Epidermal melanocyte (primary cell): ENCODE measurements around the gene AGXT.

Experiments used
- DNase-seq: peaks from one replicate; pipeline ENCODE4 v3.0.0; 2011; ENCODE audit warnings: low spot score; ENCODE audit not compliant: insufficient read length

The AGXT gene

DNA sequence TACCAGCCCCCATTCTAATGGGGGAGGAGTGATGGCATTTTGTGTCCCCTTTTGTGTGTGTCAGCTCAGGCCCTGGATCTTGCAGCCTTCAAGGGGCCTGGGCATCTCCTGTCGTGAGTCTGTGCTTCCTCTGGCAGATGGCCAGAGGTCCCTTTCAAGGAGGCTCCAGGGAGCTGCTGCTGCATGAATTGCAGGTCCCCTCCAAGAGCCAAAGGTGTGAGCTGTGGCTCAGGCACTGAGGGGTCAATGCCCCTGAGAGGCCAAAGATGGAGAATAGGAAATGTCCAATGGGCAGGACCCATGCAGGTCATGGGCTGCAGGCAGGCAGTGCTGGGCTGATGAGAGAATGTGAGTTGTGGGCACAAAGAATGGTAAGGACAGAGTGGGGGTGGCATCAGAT lies 16.9 kb downstream of the AGXT start:
- no peak for DNase-seq

DNA sequence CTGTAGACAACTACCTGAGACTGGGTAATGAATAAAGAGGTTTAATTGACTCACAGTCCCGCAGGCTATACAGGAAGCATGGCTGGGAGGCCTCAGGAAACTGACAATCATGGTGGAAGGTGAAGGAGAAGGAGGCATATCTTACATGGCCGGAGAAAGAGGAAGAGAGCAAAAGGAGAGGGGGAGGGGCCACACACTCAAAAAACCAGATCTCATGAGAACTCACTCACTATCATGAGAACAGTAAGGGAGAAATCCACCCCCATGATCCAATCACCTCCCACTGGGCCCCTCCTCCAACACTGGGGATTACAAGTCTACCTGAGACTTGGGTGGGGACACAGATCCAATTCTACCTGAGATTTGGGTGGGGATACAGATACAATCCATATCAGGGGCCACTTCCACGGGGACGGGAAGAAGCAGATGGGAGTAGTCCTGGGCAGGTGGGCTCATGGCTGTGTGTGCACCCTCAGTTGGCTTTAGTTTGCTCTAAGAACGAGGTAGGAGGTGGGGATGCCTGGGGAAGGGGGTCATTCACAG lies 17.5 kb downstream of the AGXT start:
- no peak for DNase-seq

DNA sequence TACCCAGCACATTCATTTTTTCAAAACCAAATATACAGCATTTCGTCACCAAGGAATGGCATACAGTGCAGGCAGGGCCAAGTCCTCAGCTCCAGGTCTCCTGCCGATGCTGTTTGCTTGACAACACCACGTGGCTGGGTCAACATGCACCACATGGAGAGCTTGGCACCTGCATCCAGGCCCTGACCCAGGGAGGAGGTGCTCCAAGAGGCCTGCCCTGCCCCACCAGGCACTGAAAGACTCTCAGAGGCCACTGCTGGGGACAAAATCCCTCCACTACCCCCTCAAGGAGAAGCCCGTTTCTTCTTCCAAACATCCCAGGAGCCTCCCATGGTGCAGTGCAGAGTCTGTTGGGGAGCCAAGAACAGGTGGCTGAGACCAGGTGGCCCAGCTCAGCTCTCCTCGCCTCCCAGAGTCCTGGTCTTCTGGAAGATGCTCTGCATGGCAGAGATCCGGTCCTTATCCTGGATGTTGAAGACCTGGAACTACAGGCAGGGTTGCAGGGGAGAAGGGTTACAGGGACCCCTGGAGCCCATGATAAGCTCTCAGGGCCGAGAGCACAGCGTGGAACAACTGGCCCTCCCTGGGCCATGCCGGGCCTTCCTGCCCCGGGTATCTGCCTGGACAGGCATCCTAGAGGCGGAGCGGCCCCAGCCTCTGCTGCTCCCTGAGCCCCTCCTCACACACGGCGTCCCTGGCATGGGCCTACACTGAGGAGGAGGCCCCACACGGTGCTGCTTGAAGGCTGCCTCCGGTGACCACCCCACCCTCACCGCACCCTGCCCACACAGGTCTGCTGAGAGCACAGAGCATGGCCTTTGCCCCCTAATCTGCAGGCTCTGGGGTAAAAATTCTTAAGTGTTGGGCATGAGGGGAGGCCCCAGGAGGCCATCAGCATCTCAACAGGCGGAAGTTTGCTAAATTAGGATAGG lies 18.3 kb downstream of the AGXT start:
- no peak for DNase-seq

DNA sequence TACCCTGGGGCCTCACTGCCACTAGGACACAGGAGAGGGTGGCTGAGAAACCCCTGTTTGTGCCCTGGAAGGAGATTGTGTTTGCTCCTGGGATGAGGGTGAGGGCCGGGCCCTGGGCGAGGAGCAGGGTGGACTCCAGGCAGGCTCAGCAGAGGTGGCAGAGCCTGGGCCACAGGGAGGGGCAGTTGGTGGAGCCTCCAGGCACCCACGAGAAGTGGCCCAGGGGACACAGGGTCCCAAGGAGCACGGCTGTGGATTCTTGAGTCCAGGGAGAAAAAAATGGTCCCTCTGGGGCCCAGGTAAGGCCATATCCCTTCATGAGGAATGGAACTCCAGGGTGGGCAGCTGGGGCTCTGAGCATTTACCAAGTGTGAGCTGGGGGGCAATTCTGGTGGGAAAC lies 19.0 kb downstream of the AGXT start:
- DNase-seq: no peak

DNA sequence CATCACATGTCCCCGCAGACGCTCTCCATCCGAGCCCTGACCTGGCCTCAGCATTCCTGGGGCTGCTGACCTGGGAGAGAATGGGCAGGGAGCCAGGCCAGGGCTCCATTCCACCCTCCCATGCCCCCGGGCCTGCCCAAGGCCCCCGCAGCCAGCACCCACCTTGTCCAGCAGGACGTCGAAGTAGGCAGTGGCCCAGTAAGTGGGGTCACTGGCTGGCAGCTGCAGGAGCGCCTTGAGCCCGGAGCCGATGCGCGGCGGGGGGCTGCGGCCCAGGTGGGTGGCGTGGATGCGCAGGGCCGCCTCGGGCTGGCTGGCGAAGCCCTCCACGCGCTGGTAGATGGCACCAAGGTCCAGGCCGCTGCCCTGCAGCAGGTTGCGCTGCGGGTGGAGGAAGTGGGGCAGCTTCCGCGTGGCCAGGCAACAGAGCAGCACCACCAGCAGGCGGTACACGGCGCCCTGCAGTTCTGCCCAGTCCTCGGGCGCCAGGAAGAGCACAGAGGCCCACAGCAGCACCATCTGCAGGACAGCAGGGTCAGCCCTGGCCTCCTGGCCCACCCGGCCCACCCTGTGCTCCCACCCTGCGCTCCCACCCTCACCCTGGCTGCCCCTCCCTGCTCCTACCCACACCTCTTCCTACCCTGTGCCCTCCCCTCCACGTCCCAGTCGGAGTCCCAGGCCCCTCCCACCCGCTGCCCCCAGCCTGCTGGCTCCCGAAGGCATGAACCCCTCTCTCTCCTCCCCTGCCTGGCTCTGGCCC lies 19.7 kb downstream of the AGXT start:
- no peak for DNase-seq

DNA sequence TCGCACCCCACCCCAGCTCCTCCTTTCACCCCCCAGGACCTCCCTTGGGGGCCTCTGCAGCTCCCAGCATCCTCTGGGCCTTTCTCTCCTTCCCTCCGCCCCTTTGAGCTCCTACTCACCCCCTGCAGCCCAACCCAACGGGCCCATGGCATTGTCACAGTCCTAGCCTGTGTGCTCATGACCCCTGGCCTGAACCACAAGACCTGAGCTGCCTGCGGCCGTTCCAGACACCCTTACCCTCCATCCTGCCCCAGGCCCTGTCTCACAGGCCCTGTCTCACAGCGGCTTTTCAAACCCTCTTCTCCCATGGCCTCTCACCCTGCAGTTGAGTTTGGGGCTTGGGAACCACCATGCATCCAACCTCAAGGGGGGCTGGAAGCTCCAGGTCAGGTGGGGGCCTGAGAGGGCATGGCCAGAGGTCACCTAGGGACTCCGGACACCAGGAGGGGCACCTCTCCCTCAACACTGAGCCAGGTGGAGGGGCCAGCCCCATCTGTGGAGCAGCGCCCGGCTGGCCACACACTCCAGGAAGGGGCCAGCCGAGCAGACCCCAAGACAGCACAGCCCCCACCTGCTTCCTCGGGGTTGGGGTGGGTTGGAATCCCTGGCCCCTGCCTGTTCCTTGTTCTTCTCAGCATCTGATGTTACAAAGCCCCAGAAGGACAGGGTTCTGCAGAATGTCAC lies 20.4 kb downstream of the AGXT start:
- DNase-seq: no peak

DNA sequence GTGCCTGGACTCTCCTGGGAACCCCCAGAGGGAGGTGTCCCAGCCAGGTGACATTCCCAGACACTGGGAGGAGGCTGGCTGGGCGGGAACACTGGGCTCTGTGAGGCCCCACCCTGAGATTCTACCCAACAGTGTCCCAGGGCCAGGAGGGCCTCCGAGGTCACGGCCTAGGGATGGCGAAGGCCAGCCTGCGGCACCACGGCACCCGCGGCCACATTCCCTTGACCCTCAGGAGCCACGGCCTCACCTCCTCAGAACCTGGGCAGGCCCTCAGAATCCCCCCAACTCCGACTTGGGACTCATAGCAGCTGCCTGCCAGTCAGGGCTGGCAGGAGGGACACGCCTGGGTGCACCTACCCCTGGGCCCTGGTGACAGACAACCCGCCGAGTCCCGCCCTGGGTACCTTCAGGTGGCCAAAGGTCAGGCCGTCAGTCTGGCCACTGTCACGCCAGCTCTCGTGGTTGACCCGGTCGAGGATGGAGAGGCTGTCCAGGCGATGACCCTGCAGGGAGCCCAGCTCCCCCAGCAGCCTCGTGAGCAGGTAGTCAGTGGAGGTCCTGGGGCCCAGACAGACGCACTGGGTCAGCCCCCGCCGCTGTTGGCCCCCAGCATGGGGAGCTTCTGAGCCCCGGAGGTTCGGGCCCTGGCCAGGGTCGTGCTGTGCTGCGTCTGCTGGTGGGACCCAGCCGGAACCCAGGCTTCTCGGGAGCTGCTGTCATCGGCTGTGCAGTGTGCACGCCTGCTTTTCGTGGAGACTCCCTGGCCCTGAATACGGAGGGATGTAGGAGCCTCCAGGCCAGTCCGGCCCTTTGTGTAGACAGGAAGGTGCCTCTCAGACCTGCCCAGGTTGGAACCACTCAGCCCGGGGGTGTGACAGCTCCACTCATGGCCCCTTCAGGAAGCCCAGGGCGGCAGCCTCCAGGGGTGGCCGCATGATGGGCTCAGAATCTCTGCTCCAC lies 21.3 kb downstream of the AGXT start:
- no peak for DNase-seq

DNA sequence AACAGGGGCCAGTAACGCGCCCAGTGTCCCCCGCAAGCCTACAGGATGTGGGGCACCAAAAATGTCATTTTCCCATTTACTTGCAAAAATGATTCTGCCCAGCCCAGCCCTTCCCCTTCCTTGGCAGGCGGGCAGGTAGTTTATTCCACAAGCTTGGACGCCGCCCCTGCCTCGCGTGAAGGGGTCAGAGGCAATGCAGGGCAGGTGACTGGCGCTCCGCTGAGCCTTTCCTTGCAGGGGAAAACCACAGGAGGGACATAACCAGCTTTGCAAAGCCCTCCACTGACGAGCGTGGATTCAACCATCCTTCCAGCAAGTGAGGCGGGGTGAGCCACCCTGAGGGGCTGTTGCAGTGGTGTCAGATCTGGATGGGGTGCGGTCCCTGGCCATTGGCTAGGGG lies 22.1 kb downstream of the AGXT start:
- no peak for DNase-seq

DNA sequence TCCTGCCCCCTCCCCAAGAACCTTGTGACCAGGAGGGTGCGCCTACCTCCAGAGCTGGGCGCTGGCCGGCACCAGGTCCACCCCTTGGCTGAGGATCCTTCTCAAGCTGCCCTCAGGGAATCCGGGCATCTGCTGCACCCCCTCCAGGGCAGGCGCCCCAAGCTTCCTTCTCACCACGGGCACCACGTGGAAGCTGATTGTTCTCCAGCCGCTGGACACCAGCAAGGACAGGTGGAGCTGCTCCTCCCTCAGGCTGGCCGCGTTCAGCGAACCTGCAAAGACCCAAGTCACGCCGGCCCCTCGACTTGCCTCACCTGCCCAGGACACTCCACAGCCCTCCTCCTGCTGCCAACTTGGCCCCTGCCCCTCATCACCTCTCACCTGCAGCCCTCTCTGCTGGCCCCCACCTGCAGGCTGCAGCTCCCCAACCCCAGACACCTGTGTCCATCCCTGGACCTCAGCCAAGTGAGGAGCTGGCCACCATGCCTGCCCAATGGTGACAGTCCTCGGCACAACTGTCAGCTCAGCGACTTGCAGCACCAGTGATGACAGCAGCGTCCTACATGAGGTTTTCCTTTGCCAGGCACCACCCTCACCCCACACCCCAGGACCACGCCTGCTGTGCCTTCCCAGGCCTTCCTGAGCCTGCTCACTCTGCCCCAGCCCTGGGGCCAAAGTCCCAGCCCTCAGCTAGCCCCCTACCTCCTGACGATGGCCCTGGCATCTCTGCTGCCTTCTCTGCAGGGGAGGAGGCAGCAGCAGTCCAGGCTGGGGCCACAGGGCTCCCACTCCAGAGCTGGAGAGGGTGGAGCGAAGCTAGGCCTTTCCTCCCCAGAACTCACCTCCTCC lies 23.1 kb downstream of the AGXT start:
- DNase-seq: no peak

DNA sequence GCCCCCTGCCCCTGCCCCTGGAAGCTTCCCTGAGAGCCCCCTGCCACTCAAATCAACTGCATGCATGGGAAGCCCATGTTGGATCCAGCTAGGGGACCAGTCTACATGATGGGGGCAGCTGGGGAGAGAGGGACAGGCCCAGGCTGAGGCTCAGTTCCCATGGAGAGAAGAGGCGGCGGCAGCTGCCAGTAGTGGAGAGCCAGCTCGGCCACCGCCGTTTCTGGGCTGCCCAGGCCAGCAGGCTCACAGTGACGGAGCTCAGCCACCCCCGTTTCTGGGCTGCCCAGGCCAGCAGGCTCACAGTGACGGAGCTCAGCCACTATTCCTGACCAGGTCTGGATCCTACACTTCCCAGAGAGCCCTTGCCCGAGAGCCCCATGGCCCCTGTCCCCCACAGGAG lies 23.7 kb downstream of the AGXT start:
- no peak for DNase-seq

DNA sequence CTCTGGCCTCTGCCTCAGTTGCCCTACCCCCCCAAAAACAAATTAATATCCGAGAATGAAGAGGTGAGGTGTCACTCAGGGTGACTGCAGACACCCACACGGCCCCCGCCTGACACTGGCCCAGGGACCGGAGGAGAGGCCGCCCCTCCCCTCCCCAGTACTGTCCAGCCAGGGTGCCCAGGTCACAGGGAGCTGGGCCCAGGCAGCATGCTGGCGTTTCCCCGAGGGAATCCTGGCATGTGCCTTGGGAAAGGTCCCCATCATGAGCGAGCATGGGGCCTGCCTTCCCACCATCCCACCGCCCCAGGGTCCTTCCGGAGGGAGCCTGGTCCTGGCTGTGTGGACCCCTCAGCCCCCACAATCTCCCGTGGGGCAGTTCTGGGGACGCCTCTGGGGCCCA lies 24.3 kb downstream of the AGXT start:
- no peak for DNase-seq

DNA sequence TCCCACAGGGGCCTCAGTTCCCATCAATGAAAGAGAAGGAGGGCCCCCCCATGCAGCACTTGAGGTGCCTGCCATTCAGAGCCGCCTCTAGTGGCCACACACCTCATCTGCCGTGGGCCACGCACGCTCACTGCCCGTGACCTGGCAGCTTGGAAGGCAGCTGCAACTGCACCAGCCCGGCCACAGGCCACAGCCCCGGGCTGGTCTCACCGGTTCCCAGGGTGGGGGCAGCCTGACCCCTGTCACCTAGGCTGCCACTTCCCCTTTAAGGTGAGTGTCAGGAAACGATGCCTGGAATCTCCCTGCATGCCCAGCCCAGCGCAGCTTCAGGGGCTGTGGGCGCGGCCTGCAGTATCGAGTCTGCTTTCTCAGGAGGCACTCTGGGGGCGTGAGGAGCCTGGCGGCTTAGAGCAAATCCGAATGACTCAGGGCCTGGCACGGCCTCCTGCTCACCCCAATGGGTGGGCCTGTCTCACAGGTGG lies 24.8 kb downstream of the AGXT start:
- no peak for DNase-seq

DNA sequence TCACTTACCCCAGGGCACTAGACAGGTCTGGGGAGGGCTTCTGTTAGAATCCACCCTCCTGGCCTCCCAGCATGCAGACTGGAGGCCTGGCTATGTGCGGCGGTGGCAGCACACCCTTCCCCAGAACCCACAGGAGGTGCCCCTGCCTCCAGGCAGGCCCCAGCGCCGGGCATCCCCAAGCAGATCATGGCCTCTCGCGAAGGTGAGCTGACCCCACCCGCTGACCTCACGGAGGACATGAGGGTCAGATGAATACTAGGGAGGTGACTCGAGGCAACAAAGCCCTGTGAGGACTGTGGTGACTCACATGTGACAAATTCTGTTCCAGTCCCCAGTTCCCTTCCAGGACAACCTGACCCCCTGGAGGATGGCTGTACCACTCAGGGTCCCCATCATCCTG lies 25.4 kb downstream of the AGXT start:
- no peak for DNase-seq

DNA sequence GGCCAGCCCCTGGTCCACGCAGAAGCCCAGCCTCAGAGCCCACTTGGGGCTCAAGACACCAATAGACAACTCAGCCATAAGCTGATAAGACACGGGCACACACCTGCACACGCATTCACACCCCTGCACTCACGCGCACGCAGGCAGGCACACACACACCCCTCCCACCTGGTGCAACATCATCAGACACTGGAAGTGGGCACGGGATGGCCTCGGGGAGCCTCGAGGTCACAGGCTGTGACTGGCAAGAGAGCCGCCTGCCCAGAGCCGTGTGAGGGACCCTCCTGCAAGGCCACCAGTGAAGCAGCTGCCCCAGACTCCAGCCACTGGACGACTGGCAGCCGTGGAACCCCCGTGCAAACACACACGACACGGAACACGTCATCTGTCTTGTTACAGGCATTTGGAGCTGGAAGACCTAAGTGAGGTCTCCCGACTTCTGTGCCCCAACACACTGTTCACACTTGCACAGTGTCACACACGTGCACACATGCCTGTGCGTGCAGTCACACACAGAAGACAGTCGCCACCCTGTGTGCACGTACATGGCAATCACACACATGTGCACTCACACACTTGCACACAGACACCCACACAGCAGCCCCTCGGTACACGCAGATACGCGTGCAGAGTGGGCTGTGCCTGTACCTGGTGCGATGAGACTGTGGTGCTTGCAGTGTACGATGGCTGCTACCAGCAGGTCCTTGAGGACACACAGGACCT lies 26.4 kb downstream of the AGXT start:
- no peak for DNase-seq

DNA sequence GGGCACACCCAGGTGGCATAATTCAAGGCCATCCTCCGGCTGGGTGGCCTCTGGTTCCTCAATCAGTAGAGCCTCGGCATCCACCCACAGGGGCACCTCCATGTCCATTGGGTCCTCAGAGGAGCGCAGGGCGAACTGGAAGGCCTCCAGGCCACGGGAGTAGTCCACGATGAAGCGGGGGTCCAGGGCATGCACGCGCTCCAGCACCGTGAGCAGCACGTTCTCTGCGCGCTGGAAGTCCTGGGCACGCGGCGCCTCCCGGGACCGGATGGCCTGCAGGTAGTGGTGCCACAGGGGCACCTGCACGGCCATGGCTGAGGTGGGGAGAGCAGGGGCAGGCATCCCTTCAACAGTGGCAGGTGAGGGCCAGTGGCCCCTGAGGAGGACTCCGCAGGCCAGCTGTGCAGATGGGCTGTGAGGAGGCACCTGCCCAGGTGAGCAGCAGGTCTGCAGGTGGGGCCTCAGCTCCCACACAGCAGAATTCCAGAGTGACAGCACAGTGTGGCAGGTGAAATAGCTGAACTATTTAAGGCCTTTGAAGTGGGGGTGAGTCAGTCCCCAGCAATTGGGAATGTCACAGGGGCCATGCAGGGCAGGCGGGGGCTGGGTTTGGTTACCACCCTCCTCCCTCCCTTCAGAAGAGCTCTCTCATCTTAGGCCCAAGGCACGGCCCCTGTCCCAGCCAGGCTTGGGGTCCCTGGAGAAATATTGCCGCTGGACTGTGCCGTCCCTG lies 27.2 kb downstream of the AGXT start, which contains the start of gene MAB21L4:
Gene MAB21L4, minus strand, starts transcription at position 501 of the 733 bp plus-strand sequence. Its CDS starts 159 bp downstream, at position 342.
- DNase-seq: no peak

DNA sequence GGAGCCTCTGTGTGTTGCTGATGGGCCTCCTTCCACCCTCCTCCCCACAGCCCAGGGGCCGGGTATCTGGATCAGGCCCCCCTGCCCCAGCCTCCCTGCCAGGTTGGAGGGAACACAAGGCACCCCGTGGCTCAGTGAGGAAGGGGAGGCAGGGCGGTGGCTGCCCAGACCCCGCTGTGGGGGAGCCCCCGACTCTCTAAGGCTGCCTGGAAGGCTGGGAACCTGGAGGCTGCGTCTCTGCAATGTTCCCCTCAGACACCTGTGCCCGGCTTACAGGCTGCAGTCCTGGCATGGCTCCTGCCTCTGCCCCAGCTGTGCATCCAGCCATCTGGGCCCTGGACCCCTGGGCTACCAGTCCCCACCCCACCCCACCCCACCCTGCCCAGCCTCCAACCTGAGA lies 27.8 kb downstream of the AGXT start:
- DNase-seq: no peak

DNA sequence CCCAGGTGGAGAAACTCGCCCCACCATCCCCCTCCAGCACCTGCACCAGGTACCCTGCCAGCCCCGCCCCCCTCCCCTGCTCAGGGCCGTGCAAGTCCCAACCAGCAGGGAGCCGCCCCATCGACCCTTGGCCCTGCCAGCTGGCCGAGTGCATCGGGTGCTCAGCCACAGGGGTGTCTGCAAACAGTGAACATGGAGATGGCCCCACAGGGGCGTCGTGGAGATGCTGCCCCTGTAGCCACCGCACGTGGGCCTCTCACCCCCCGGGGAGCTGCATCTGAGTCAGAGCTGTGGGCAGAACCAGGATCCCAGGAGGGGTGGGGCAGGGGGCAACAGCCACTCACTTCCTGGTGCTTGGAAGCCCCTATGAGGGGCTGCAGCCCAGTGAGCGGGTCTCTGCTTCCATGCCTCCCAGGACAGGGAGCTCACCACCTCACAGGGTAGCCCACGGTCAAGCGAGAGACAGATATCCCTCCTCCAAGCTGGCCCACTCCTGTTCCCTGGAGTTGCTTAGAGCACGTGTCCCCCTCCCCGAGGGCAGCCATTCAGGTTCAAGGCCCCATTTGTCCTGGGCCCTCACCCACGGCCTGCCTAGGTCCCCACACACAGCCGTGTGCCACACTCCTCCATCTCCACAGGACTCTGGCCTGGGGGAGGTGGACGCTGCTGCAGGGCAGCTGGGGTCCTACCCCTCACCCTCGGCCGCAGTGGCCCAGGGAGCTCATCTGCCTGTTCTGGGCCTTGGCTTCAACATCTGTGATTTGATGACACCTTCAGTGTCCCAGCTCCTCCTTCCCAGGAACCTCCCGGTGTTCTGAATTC lies 28.5 kb downstream of the AGXT start:
- DNase-seq: no peak
